MM.1S (cell line): ENCODE measurements around the gene B4GALNT3.

Experiments used
- DNase-seq: peaks from one replicate; pipeline ENCODE4 v3.0.0-alpha.2; 2015
- H2AFZ ChIP-seq: fragments of 300-600 bp; sonication (generic); 2 replicates; pipeline ENCODE4 v1.6.0; 2016; ENCODE audit warnings: antibody characterized with exemption, low read length
- H3F3A ChIP-seq: fragments of 300-600 bp; sonication (generic); 2 replicates; pipeline ENCODE4 v1.6.1; 2016; ENCODE audit warnings: mild to moderate bottlenecking, antibody characterized with exemption, low read length, moderate library complexity, mixed read lengths; ENCODE audit not compliant: insufficient read depth
- H3K27ac ChIP-seq: fragments of 300-600 bp; sonication (generic); 2 replicates; pipeline ENCODE4 v1.5.1; 2016; ENCODE audit warnings: mild to moderate bottlenecking, low read length
- H3K27me3 ChIP-seq: fragments of 300-600 bp; sonication (generic); replicated peaks from 2 replicates; pipeline ENCODE4 v1.6.0; 2016; ENCODE audit warnings: low read length; ENCODE audit not compliant: insufficient read depth
- H3K36me3 ChIP-seq: fragments of 300-600 bp; sonication (generic); replicated peaks from 2 replicates; pipeline ENCODE4 v1.6.1; 2016; ENCODE audit warnings: mild to moderate bottlenecking, low read length, mixed read lengths; ENCODE audit not compliant: insufficient read depth
- H3K4me1 ChIP-seq: fragments of 300-600 bp; sonication (generic); 2 replicates; pipeline ENCODE4 v1.6.1; 2016; ENCODE audit warnings: low read length, mixed read lengths
- H3K4me2 ChIP-seq: fragments of 300-600 bp; sonication (generic); 2 replicates; pipeline ENCODE4 v1.6.0; 2016; ENCODE audit warnings: low read depth, low read length
- H3K4me3 ChIP-seq: fragments of 300-600 bp; sonication (generic); 2 replicates; pipeline ENCODE4 v1.5.1; 2016; ENCODE audit warnings: low read length, mixed read lengths
- H3K79me2 ChIP-seq: fragments of 300-600 bp; sonication (generic); 2 replicates; pipeline ENCODE4 v1.6.1; 2016; ENCODE audit warnings: mixed run types, low read length, mixed read lengths
- H3K9ac ChIP-seq: fragments of 300-600 bp; sonication (generic); 2 replicates; pipeline ENCODE4 v1.6.1; 2016; ENCODE audit warnings: low read length, mixed read lengths
- H3K9me2 ChIP-seq: fragments of 300-600 bp; sonication (generic); replicated peaks from 2 replicates; pipeline ENCODE4 v1.6.1; 2016; ENCODE audit warnings: mild to moderate bottlenecking, low read length, mixed read lengths; ENCODE audit not compliant: insufficient read depth
- H3K9me3 ChIP-seq: fragments of 300-600 bp; sonication (generic); replicated peaks from 2 replicates; pipeline ENCODE4 v1.6.1; 2016; ENCODE audit warnings: mild to moderate bottlenecking, low read length, mixed read lengths; ENCODE audit not compliant: insufficient read depth
- H4K20me1 ChIP-seq: fragments of 300-600 bp; sonication (generic); 2 replicates; pipeline ENCODE4 v1.6.1; 2016; ENCODE audit warnings: mild to moderate bottlenecking, low read length, moderate library complexity, mixed read lengths; ENCODE audit not compliant: insufficient read depth
- EZH2 ChIP-seq: fragments of 300-600 bp; sonication (generic); optimal IDR thresholded peaks from 2 replicates; pipeline ENCODE3; 2017; ENCODE audit warnings: low read depth, mild to moderate bottlenecking, antibody characterized with exemption, low read length, mixed read lengths
- EZH2phosphoT487 ChIP-seq: fragments of 300-600 bp; sonication (generic); IDR thresholded peaks from 2 replicates; pipeline ENCODE4 v1.6.1; 2018; ENCODE audit warnings: antibody characterized with exemption, low read length
- TF ChIP-seq, protein P1 (sequence below): fragments of 300-600 bp; sonication (generic); IDR thresholded peaks from 2 replicates; pipeline ENCODE4 v1.5.1; 2016; ENCODE audit warnings: antibody characterized with exemption, low read length, mixed read lengths

The B4GALNT3 gene

DNA sequence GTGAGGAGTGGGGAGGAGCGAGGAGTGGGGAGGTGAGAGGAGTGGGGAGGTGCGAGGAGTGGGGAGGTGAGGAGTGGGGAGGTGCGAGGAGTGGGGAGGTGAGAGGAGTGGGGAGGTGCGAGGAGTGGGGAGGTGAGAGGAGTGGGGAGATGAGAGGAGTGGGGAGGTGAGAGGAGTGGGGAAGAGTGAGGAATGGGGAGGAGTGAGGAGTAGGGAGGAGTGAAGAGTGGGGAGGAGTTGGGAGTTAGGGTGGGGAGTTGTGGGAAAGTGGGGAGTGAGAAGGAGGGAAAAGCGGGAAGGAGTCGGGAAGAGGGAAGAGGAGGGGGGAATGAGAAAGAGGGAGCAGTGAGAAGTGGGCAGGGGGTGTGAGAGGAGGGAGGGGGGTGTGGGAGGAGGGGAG is 86.1 kb downstream of the B4GALNT3 start:
- no peak for DNase-seq
- Histone ChIP-seq H2AFZ (no peak overlapping the region), H4K20me1 (no peaks in the 10 kb centered on the region), H3K27ac (no peak overlapping the region), H3K9me3 (no peaks in the 10 kb centered on the region), H3K4me1 (no peaks in the 10 kb centered on the region), H3K79me2 (no peaks in the 10 kb centered on the region), H3K4me3 (no peak overlapping the region), H3K4me2 (no peak overlapping the region), H3K9ac (no peak overlapping the region), H3F3A (no peaks in the 10 kb centered on the region), H3K9me2 (no peaks in the 10 kb centered on the region), H3K36me3 (no peaks in the 10 kb centered on the region), H3K27me3 (peaks cover 52% of the 10 kb centered on the region)
- TF ChIP-seq EZH2 (no peak), EZH2phosphoT487 (no peak)
- TF ChIP-seq, protein P1, sequence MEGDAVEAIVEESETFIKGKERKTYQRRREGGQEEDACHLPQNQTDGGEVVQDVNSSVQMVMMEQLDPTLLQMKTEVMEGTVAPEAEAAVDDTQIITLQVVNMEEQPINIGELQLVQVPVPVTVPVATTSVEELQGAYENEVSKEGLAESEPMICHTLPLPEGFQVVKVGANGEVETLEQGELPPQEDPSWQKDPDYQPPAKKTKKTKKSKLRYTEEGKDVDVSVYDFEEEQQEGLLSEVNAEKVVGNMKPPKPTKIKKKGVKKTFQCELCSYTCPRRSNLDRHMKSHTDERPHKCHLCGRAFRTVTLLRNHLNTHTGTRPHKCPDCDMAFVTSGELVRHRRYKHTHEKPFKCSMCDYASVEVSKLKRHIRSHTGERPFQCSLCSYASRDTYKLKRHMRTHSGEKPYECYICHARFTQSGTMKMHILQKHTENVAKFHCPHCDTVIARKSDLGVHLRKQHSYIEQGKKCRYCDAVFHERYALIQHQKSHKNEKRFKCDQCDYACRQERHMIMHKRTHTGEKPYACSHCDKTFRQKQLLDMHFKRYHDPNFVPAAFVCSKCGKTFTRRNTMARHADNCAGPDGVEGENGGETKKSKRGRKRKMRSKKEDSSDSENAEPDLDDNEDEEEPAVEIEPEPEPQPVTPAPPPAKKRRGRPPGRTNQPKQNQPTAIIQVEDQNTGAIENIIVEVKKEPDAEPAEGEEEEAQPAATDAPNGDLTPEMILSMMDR: no peak

DNA sequence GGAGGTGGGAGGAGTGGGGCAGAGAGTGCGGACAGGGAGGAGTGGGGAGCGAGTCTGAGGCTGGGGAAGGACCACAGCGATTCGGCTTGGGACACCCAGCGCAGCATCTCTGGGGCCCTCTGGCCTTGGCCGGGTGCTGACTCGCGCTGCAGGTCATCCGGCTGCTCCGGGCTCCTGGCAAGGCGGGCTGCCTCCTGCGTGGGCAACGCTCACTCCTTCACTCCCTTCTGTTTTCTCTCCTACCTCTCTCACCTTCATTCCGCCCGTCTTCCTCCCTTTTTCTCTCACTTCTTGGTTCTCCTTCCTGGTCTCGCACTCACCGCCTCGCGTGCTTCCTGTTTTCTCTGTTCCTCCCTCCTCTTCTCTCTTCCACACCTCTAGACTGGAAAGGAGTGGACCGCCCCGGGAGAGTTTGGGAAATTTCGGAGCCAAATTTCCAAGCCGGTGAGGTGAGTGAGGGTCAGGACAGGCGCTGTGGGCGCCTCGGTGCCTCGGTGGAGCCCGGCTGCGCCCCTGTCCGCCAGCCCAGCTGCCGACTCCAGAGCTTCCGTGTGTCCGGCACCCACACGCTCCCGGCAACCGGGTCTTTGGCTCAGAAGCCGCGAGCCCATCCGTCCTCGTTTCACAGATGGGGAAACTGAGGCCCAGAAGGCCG is 86.7 kb downstream of the B4GALNT3 start:
- Histone ChIP-seq H3K27me3 (peaks cover 47% of the 10 kb centered on the region), H3K9ac (no peak overlapping the region), H3K36me3 (no peaks in the 10 kb centered on the region), H3K9me3 (no peaks in the 10 kb centered on the region), H3K9me2 (no peaks in the 10 kb centered on the region), H2AFZ (peak overlapping the region; percentile 37), H3K4me3 (0 out of 2 replicates have a peak overlapping the region, but pooled peaks have one; percentile 10), H4K20me1 (no peaks in the 10 kb centered on the region), H3K4me1 (no peaks in the 10 kb centered on the region), H3K4me2 (peak overlapping the region; percentile 46; the same call in 1 of the 2 replicates), H3F3A (no peaks in the 10 kb centered on the region), H3K27ac (no peak overlapping the region), H3K79me2 (no peaks in the 10 kb centered on the region)
- TF ChIP-seq EZH2phosphoT487: no peak
- TF ChIP-seq, protein P1: no peak
- TF ChIP-seq EZH2: no peak
- no peak for DNase-seq

- H3K4me3 ChIP-seq: 0 out of 2 replicates have a peak overlapping the region, but pooled peaks have one; percentile 10
- H3K9ac ChIP-seq: no peak overlapping the region
- no peaks in the 10 kb centered on the region for H3K9me3 ChIP-seq
- DNase-seq: peak; percentile 64
- H4K20me1 ChIP-seq: no peaks in the 10 kb centered on the region
- H3K4me1 ChIP-seq: no peaks in the 10 kb centered on the region
- H3F3A ChIP-seq: no peaks in the 10 kb centered on the region
- no peaks in the 10 kb centered on the region for H3K79me2 ChIP-seq
- TF ChIP-seq, protein P1: peak; percentile 97
- no peak for TF ChIP-seq EZH2
- no peaks in the 10 kb centered on the region for H3K36me3 ChIP-seq
- H2AFZ ChIP-seq: peak overlapping the region; percentile 37
- H3K27ac ChIP-seq: no peak overlapping the region
- H3K27me3 ChIP-seq: peaks cover 49% of the 10 kb centered on the region
- no peaks in the 10 kb centered on the region for H3K9me2 ChIP-seq
- peak overlapping the region; percentile 46; the same call in 1 of the 2 replicates for H3K4me2 ChIP-seq
These were observed 87.4 kb downstream of the B4GALNT3 start for GRCh38 chr12:546920-547845.
